ENCODE data around the gene COMT.
"Not testable (repeated sequence)": the region's sequence is repeated elsewhere in the genome, so short reads cannot be mapped to it uniquely, and the experiment has no call there.

COMT gene

GRCh38 chr22:19941365-19942082, at the start of gene COMT, which contains the start of gene TXNRD2:
Gene COMT (plus strand): TSS chr22:19941772. CDS start chr22:19962527, 20,755 bp downstream.
Gene TXNRD2 (minus strand): TSS chr22:19941818. CDS start chr22:19941803, 15 bp downstream.
- peak; percentile 16 for DNase-seq

- no peak for DNase-seq
Observed at GRCh38 chr22:19892257-19892879, 49.2 kb upstream of the COMT start.

- DNase-seq = no peak
Observed at GRCh38 chr22:19892925-19893324, 48.6 kb upstream of the COMT start.

- no peak for DNase-seq
Observed at GRCh38 chr22:19893363-19893762, 48.2 kb upstream of the COMT start.

GRCh38 chr22:19895160-19895849, 46.3 kb upstream of the COMT start:
- DNase-seq = no peak

GRCh38 chr22:19896665-19897355, 44.8 kb upstream of the COMT start:
- DNase-seq = no peak

GRCh38 chr22:19897726-19898125, 43.8 kb upstream of the COMT start:
- no peak for DNase-seq

GRCh38 chr22:19898145-19898544, 43.4 kb upstream of the COMT start:
- no peak for DNase-seq

GRCh38 chr22:19898831-19899567, 42.6 kb upstream of the COMT start:
- DNase-seq = no peak

- DNase-seq = no peak
Observed at GRCh38 chr22:19900707-19901436, 40.7 kb upstream of the COMT start.

GRCh38 chr22:19901577-19902244, 39.9 kb upstream of the COMT start:
- DNase-seq = no peak

- no peak for DNase-seq
Observed at GRCh38 chr22:19902245-19902715, 39.3 kb upstream of the COMT start.

- DNase-seq = no peak
Observed at GRCh38 chr22:19903031-19903430, 38.5 kb upstream of the COMT start.

GRCh38 chr22:19903513-19903912, 38.1 kb upstream of the COMT start:
- no peak for DNase-seq

GRCh38 chr22:19904174-19904856, 37.3 kb upstream of the COMT start:
- no peak for DNase-seq

- DNase-seq = no peak
Observed at GRCh38 chr22:19904935-19905334, 36.6 kb upstream of the COMT start.

- no peak for DNase-seq
Observed at GRCh38 chr22:19905347-19906276, 36.0 kb upstream of the COMT start.

- DNase-seq = not testable (repeated sequence)
Observed at GRCh38 chr22:19906864-19907263, 34.7 kb upstream of the COMT start.

GRCh38 chr22:19907902-19908301, 33.7 kb upstream of the COMT start:
- not testable (repeated sequence) for DNase-seq
